HG02852 (cell line): ENCODE measurements around the gene PITX2.

Source experiments
- ATAC-seq: cut with Tn5 transposase; IDR thresholded peaks from one replicate; pipeline ENCODE4 v1.9.1; 2021; ENCODE audit warnings: mild to moderate bottlenecking, moderate library complexity; ENCODE audit not compliant: unreplicated experiment

The PITX2 gene

DNA sequence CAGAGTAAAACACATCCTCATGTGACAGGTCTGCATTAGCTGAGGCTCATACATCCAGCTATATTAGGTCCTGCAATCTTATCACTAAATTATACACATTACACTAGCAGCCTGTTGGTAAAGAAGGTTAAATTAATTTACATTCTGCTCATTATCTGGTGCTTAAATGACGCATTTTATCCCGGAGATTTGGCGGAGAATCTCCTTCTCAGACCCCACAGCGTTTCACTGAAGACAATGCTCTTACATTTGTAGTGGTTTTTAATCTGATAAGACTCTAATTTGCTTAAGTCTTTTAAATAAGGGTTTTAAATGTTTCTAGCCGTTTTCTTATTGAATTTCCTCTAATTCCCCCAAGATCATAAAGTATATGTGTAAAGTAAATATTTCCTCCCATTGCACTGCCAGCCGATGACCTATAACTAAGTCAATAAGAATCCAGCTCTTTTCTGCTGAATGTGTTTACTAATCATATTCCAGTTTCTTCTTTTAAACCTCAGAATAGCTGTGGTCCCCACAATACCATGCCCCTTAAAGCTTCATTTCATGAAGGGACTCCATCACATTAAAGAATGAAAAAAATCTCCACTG is 2.1 kb upstream of the PITX2 start:
- ATAC-seq: no peak

- no peak for ATAC-seq
These were observed 1.5 kb upstream of the PITX2 start for GRCh38 chr4:110624398-110624780.

GRCh38 chr4:110623718-110624397 is 981 bp upstream of the PITX2 start:
- ATAC-seq: no peak

- ATAC-seq: no peak
These were observed 782 bp downstream of the PITX2 start for GRCh38 chr4:110621839-110622751.

GRCh38 chr4:110621328-110621812 is 1.5 kb downstream of the PITX2 start:
- no peak for ATAC-seq

DNA sequence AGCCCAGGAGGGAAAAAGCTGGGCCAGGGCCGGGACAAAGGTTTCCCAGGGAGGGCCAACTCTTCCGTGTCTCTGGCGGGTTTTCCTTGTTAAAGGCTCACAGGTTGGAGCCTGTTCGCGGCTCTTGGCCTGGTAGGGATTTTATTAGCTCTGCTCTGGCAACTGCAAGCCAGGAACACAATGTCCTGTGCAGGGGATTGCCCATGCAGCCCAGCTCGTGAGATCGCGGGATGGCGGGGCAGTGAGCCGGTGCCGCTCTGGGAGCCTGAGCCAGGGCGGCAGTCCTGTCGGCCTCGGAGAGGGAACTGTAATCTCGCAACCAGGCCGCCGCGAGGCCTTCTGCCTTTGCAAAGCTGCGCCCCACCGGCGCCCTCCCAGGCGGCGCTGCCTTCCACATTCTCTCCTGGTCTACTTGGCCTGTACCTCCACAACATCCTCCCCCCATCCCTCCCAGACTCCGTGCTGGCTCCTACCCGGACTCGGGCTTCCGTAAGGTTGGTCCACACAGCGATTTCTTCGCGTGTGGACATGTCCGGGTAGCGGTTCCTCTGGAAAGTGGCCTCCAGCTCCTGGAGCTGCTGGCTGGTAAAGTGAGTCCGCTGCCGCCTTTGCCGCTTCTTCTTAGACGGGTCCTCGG is 2.1 kb downstream of the PITX2 start:
- no peak for ATAC-seq

GRCh38 chr4:110620322-110620690 is 2.6 kb downstream of the PITX2 start:
- ATAC-seq: no peak

- no peak for ATAC-seq
These were observed 3.2 kb downstream of the PITX2 start for GRCh38 chr4:110619463-110620247.

DNA sequence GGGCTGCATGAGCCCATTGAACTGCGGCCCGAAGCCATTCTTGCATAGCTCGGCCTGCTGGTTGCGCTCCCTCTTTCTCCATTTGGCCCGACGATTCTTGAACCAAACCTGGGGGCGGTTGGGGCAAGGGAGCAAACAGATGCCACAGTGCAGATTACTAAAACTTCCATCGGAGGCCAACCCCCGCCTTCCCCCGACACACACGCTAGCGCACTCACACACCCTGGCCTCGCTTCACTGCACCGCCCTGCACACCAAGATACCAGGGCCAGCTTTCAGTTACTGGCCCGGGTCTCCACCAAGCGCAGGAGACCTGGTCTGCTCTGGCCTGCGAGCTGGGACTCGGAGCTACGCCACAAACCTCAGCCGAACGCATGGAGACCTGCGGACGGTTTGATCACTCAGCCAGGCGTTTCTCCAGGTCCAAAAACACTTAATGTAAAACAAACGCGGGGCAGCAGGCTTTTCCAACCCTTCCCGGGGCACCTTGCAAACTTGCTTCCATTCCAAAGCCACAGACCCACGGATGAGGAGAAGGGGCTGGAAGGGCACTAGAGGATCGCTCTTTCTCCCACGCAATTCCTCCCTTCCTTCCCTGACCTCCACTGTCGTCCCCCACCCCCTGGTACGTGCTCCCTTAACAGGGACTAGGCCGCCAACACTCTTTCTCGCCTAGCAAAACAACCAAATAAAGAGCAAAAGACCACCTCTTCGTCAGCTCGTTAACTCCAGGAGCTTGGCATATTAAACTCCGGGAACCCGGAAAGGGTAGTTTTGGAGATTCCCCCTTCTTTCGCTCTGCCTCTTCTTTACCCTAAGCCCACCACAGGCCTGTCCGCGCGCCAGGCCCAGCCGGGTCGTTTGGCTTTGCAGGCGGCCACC is 4.1 kb downstream of the PITX2 start:
- ATAC-seq: no peak

DNA sequence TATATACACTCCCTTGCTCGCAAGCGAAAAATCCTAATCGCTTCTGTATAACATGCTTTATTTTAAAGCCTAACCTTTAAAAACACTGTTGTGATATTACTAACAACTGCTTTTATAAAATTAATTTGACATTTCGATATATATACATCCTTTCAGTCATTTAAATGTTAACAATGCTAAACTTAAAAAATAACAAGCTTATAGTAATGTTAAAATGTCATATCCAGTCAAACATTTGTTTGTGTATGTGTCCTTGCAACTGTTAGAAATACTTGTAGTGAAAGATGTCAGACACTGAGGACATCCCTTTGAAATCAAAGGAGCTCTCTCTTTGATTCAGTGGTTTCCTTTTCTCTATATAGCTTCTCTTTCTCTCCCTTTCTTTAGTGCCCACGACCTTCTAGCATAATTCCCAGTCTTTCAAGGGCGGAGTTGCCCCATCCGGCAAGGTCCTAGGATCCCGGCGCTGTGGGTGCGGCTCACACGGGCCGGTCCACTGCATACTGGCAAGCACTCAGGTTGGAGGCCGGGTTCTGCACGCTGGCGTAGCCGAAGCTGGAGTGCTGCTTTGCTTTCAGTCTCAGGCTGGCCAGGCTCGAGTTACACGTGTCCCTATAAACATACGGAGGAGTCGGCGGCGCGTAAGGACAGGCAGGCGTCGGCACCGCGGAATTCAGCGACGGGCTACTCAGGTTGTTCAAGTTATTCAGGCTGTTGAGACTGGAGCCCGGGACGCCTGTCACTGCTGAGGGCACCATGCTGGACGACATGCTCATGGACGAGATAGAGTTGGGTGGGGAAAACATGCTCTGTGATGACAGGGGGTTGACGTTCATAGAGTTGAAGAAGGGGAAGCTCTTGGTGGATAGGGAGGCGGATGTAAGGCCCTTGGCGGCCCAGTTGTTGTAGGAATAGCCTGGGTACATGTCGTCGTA is 5.0 kb downstream of the PITX2 start:
- no peak for ATAC-seq

DNA sequence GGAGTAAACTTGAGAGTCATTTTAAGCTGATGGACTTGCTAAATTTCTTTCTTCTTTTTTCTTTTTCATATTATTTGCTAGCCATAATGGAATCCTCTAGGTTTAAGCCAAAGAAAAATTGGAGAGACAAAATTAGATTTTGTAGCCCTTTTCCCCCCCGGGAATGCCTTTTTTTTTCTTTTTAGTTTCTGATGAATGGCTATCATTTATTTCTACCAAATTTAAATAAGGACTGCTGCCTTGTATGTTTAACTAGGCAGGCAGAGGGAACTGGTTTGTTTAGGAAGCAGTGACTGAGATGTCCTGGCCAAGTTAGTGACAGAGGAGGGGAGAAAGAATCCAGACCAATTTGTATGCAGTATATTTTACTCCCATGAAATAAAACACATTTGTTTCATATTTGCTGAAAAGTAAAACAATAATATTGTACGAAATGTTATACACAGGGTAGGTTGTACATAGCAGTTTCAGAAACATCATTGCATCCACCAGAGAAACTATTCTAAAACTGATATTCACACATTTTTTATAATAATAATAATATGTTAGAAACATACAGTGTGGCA is 5.7 kb downstream of the PITX2 start:
- no peak for ATAC-seq

- ATAC-seq: no peak
These were observed 6.4 kb downstream of the PITX2 start for GRCh38 chr4:110616238-110617074.

DNA sequence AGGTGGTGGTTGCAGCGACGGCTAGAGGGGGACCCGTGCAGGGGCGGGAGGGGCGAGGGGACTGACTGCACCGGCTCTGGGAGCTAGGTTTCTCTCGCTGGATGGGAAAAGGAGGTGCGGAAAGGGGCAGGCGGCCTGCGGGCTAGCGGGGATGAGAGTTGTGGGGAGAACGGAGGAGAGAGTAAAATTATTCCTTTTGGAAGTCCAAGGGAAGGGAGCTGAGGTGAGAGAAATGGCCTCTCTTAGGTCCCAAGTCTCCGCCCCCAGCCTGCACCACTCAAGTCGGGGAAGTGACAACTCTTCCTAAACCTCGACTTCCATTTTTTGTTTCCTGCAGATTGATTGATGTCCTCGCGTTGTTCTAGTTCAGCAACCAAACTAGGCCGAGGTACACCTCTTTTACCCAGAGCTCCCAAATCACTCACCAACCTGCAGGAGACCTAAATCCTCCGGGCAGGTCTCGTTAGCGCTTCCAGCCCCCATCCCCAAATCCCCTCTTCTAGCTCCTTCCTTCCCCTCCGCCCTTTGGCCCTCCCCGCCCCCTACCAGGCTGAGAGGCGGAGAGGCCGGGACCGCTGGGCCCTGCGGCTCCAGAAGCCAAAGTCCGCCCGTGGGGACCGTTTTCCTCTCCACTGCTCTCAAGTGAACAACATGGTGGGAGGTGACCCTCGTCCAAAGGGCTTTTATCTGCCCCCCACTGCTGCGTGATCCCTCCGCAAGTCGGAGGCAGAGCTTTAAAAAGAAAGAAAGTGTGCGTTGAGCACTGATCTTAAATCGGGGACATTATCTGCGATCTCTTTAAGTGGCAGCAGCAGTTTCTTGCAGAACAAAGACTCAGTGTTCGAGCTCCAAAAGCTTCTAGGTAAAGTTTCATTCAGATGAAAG is 7.3 kb downstream of the PITX2 start:
- no peak for ATAC-seq

GRCh38 chr4:110614976-110615352 is 7.9 kb downstream of the PITX2 start:
- no peak for ATAC-seq

GRCh38 chr4:110614173-110614963 is 8.5 kb downstream of the PITX2 start:
- no peak for ATAC-seq

GRCh38 chr4:110613745-110614144 is 9.1 kb downstream of the PITX2 start:
- ATAC-seq: no peak
